Raji (cell line): ENCODE data around the gene PPP3R1.

ENCODE experiments used
- POLR2A ChIP-seq: IDR thresholded peaks from 2 replicates; pipeline ENCODE4 v1.6.1; 2011; ENCODE audit warnings: low read depth, low read length, control low read depth; ENCODE audit not compliant: insufficient read depth

PPP3R1 gene

DNA sequence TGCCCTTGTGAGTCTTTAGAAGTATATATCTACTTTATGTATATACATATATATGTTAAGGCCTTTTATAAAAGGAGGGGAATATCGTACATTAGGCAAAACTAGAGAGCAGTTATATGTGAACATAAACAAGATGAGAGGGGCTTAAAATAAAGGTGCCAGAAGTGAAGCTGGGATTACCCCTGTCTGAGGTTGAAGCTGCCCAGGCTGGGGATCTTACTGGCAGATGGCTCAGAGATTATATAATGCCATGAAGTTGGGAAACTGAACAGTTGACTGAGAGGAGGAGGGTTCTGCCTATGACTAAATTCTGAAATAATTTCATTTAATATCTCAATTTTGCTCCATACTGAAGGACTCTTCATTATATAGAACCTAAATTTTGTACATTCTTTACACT is 88.7 kb downstream of the PPP3R1 start:
- TF ChIP-seq POLR2A, result no peak

DNA sequence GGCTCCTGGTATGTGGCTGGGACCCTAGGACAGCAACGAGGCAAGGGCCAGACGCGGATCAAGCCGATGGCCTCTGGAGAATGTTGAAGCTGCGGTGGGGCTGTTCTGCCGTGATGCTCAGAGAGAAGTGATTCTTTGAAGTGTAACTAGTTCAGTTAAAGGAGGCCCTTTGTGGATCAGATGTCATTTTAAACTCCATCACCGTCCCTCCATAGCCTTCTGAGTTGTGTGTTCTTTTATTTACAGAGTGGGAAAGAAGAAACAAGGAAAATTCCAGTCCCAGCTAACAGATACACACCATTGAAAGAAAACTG is 94.2 kb downstream of the PPP3R1 start:
- TF ChIP-seq POLR2A, result no peak

DNA sequence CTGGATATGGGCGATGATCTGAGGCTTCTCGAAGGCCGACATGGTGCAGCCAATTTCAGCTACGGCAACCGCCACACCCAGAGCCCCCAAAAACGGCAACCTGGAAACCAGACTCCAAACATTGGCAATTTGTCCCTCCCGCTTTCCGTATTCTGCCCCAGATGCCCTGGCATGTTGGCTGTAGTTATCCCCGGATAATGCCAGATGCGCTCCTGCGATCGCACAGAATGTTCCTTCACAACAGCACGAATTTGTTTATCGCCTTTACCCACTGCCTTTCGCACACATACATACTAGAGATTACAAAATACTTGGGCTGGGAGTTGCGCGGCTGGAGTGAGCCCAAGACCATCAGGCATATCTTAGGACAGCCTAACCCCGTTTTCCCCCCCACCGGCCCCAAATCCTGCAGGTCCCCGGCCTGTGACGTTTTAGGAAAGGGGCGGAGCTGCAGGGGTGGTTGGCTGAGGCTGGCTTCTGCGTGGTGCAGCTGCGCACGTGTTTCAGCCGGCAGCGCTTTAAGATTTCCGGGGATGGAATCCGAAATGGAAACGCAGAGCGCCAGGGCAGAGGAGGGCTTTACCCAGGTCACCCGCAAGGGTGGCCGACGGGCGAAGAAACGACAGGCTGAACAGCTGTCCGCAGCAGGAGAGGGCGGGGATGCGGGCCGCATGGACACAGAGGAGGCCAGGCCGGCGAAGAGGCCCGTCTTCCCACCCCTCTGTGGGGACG is 94.8 kb downstream of the PPP3R1 start, which contains the start of gene PNO1:
PNO1 (plus strand) TSS at position 487 of the 732 bp plus-strand sequence; CDS start at position 534, 47 bp downstream.
- peak; percentile 66; the same call in 1 of the 2 replicates for TF ChIP-seq POLR2A

DNA sequence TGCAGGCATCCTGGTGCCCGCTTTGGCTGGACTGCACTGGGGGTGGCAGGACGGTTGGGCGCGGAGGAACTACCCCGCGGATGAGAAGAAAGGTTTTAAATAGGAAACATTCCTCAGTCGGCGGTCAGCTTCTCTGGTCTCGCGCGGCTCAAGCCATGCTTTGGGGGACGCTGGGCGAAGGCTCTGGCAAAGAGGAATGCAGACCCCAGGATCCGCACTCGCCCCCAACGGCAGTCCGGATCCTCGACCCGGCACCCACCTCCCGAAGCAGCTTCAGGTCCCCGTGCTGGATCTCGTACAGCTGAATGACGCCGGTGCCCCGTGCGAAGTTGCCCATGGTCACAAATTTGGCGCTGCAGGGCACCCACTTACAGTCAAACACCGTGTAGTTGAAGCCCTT is 95.3 kb downstream of the PPP3R1 start:
- TF ChIP-seq POLR2A, result no peak

DNA sequence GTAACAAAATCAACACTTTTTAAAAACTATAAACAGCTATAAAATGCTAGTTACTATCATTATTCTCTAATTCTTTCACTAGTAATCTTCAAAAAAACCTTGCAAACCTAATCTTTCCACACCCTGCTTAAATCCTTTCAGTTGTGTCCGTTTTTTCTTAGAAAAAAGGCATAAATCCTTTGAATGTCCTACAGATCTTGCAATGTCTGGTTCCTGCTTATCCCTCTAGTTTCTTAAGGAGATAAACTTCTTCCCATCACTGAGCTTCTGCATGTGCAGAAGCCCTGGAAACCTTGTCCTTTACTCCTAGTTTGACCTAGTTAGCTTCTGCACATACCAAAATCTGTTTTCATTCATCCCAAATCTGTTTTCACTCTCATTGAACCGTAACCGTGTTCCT is 95.9 kb downstream of the PPP3R1 start:
- TF ChIP-seq POLR2A, result no peak

DNA sequence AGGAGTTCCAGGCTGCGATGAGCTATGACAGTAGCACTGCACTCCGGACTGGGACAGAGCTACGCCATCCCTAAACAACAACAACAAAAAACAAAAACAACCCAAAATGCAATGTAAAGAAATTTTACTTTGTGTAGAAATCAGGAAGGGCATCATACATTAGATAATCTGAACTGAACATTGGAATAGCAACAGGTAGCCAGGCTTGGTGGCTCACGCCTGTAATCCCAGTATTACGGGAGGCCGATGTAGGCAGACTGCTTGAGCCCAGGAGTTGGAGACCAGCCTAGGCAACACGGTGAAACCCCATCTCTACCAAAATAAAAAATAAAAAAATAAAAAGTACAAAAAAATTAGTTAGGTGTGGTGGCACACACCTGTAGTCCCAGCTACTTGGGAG is 96.7 kb downstream of the PPP3R1 start:
- no peak for TF ChIP-seq POLR2A

DNA sequence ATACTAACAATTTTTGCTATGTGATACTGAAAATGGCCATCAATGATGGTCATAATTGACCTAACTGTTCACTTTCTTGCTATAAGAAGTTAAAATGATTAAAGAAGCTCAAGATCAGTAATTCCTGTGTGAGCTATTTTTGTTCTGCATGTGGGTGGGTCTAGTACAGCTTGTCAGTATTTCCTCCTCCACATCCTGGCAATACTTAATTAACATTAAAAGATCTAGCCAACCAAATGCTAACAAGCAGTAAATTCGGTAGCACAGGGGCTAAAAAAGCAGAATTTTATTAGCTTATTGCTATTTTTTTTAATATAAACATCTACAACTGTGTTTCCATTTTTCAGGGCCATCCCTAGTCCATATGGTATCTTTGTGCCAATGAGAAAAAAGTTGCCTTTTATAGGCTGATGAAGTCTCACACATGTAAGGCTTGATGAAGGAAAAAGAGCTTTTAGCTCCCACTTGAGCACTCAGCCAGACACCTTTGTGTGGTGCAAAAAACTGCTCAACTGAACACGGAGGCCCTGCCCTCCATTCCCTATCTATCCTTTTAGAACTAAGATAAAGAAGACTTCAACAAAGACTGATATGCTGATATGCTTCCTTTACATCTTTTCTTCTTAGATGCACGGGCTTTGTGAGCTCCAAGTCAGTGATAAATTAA is 99.5 kb downstream of the PPP3R1 start:
- no peak for TF ChIP-seq POLR2A

DNA sequence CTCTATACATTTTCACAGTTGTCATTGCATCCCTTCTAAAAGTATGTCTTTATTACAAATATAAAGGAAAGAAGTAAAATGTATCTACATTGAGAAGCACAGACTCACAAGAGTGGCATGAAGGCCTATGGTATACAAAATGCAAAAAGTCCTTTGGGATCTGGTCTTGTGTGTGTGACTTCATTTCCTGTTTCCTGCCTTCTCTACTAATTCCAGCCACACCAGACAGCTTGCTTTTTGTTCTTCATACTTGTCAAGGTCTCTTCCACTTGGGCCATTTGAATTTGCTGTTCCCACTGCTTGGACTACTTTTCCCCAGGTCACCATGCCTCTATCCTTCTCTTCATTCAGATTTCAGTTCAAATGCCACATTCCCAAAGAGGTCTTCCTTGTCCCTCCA is 101.3 kb downstream of the PPP3R1 start:
- TF ChIP-seq POLR2A, result no peak

DNA sequence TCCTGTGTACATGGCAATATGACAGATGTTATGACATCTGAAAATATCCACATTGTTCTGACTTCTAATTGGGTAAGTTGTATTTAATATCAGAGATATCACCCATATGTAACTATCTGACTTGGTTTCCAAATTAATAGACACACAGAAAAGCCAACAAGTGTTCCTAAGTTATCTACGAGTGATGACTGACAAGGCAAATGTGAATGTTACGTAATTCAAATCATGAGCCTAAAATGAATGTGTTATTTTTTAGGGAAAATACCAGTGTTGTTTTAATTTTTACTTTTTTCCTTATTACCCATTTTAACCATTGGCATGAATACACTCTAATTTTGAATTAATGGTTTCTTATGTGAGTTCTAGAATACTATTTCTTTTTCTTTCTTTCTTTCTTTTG is 110.5 kb downstream of the PPP3R1 start:
- no peak for TF ChIP-seq POLR2A

DNA sequence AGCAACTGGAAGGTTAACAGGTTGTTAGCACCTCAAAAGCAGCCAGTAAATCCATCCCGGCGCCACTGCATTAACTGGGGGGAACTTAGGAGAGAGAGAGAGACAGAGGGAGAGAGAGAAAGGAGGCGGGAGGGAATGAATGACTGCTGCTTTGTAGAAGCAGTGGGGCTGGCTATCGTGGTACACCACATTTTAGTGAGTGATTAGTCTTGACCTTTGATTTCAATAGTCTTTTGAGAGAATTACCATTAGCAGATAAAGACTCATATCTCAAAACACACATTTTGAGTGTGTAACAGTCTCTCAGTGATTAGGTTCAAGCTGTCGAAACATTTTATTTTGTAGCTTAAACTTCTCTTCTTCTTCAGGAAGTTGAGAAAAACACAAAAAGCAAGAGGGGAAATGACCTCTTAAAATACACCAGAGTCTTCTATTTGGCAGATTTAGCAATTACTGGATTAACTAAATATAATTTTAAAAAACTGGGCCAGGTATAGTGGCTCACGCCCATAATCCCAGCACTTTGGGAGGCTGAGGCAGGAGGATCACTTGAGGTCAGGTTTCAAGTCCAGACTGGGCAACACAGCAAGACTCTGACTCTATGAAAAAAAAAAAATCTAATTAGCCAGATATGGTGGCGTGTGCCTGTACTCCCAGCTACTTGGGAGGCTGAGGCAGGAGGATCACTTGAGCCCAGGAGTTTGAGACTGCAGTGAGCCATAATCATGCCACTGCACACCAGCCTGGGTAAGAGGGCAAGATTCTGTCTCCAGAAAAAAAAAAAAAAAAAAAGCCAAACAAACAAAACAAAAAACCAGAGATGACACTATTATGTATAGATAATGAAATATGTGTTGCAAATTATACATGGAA is 116.6 kb downstream of the PPP3R1 start:
- TF ChIP-seq POLR2A, result no peak

DNA sequence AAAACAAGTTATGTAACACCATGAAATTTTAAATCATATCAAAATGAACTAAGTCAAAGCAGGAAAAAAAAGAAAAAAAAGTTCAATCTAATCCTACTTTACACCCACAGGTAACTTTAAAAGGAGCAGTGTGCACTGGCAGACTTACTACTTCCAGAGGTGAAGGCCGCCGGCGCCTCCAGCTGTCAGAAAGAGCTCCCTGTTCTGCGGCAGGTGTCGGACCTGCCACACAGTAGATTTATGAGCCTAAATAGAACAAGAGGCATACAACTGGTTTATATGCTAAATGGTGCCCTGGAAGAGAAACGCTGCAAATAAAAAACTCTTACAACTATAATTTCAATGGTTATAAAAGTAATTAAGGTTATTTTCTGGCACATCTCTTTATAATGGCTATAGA is 117.8 kb downstream of the PPP3R1 start:
- TF ChIP-seq POLR2A, result no peak

DNA sequence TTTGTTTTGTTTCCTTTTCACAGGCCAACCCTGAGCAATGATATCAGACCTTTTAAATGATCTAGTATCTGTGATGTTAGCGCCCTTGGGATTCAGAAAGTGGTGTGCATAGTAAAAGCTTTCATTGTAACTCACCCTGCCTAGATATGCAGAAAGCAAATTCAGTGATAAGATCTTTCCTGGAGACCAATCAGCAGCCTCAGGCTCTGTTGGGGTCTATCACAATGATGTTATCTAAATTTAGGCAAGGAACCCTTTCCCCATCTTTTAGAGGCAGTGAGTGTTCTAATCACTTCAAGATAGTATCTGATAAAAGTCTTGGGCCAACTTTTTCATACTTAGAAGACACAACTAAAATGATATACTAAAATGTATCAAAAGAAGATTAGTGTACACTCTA is 118.2 kb downstream of the PPP3R1 start:
- no peak for TF ChIP-seq POLR2A
